Measurements from ENCODE around the gene IGSF3.

IGSF3 gene

DNA sequence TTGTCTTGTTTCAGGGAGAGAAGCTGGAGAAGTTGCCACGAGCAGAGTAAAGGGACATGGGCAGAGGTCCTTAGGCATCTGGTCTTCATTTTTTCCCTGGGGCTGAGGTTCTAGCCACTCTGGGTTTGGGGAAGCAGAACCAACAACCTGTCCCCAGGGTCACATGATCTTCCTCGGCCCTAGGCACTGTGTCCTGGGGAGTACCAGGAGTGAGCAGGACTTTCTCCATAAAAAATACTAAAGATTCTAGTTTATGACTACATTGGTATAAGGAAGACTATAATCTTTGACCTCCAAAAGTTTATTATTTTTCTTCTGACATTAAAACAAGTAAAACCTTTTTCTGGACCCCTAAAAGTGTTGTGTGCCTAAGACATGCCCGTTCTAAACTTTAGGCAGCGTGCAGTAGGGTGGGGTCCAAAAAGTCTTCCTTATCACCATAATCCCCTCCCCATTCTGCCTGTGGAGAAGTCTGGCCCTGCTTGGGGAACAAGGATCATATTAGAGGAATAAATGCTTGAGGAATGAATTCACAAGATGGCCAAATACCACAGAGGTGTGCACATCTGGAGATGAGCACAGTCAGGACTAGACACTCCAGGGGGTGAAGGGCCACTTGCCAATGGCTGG, 19.3 kb upstream of the IGSF3 start:
- in situ Hi-C loops (cut with MboI; ENCODE audit: low sequenced_read_pairs): no loop called here

DNA sequence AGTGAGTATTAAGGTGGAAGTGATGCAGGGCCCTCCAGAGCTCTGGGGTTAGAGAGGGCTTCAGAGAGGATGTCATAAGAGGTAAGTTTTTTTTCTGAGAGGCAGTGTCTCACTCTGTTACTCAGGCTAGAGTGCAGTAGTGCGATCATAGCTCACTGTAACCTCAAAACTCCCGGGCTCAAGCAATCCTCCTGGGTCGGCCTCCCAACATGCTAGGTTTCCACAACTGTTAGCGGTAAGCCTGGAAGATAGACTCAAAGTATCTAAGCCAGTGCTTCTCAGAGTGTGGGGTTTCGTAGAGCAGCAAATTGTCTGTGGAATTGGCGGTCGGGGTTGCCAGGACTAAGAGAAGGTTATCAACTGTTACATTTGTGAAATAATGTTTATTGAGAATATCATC, 18.6 kb upstream of the IGSF3 start:
- in situ Hi-C loops (cut with MboI; ENCODE audit: low sequenced_read_pairs): no loop called here

DNA sequence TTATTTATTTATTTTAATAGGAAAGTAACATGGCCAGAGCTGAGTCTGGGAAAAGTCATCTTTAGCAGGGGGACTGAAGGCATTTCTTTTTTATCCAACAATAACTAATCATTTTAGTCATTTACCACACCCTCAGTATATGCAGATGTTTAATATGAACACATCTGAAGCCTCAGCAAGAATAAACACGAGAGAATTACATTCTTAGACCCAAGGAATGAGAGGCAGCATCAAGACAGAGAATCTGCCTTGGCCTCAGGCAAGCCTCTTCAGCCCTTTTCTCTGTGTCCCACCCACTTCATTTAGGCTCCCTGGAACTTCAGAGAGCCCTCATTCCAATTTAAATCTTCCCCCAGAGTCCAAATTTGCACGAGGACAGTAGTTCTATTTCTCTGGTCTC, 17.0 kb upstream of the IGSF3 start:
- in situ Hi-C loops (cut with MboI; ENCODE audit: low sequenced_read_pairs): no loop called here

DNA sequence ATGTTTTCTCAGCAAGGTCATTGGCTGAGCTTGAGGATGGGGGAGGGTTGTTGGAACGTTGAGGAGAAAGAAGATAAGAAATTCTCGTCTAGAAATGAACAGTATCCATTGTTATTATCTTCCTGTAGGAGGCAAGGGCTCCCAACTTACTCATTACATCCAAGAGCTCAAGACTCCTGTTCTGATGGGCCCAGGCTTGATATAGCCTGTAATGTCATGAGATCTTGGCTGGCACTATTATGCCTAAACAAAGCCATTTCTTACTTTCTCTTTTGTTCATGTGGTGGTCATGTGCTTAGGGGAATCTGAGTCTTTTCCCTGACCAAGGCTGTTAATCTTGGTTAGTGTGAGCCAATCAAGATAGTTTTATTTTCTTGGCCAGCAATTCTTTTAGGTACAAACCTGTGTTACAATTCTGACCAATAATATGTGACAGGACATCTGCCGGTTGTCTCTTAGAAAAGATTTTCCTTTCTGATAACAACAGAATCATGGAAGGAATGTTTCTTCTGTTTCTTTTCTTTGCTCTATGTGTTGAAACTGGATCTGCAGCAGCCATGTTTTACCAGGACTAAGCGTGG, 15.2 kb upstream of the IGSF3 start:
- in situ Hi-C loops (cut with MboI; ENCODE audit: low sequenced_read_pairs): no loop called here

DNA sequence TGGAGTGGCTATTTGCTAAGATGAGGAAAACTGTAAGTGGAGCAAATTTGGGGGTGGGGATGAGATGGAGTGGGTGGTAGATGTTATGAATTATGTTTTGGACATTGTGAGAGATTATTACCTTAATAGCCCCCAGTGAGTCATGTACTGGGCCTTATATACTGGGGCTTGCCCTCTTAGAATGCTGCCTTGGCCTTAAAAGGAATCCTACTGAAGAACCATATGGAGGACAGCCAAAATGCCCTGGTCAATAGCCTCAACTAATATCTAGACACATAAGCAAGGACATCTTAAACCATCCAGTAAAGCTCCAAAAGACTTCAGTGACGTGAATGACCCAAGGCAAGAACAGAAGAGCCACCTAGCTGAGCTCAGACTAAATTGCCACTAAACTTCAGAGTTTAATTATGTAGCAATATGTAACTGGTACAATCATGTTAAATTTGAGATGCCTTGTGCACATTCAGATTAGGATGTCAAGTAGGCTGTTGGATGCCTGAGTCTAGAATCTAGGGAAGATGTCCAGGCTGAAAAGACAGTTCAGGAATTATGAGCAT, 13.9 kb upstream of the IGSF3 start:
- in situ Hi-C loops (cut with MboI; ENCODE audit: low sequenced_read_pairs): no loop called here

DNA sequence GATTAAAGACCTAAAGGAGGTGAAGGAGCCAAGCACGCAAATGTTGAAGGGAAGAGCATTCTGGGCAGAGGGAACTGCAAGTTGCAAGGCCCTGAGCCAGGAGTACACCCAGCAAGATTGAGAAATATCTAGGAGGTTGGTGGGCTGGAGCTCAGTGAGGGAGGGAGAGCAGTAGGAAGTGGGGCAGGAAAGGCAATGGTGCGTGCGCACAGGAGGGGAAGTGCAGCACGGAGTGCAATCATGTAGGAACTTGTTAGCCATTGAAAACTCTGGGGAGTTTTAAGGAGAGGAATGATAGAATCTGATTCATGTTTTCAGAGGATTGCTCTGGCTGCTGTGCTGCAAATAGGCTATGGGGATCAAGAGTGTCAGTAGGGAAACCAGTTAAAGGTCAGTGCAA, 13.2 kb upstream of the IGSF3 start:
- in situ Hi-C loops (cut with MboI; ENCODE audit: low sequenced_read_pairs): no loop called here

DNA sequence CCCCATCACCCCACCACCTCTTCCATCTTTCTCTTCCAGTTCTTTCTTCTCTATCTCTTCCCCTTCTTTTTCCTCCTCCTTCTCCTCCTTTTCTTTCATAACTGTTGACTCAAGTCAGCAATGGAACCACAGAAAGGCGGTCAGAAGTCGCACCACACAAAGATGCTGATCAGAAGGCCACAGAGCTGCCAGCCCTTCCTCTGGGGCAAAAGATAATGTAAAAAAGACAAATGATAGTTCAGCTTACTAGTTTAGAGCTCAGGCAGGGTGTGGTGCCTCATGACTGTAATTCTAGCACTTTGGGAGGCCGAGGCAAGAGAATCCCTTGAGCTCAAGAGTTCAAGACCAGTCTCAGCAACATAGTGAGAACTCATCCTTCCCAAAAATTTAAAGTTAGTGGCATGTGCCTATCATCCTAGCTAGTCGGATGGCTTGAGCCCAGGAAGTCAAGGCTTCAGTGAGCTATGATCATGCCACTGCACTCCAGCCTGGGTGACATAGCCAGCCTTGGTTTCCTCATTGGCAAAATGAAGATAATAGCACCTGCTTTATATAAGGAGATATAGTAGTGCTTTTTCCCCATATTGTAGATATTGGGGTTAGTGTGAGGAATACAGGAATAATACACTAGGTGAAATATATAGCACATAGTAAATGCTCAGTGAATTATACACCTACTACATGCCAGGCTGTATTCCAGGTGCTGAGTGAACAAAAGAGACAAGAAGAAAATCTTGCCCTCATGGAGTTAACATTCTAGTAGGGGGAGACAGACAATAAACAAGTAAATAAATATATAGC, 12.5 kb upstream of the IGSF3 start:
- in situ Hi-C loops (cut with MboI; ENCODE audit: low sequenced_read_pairs): no loop called here

DNA sequence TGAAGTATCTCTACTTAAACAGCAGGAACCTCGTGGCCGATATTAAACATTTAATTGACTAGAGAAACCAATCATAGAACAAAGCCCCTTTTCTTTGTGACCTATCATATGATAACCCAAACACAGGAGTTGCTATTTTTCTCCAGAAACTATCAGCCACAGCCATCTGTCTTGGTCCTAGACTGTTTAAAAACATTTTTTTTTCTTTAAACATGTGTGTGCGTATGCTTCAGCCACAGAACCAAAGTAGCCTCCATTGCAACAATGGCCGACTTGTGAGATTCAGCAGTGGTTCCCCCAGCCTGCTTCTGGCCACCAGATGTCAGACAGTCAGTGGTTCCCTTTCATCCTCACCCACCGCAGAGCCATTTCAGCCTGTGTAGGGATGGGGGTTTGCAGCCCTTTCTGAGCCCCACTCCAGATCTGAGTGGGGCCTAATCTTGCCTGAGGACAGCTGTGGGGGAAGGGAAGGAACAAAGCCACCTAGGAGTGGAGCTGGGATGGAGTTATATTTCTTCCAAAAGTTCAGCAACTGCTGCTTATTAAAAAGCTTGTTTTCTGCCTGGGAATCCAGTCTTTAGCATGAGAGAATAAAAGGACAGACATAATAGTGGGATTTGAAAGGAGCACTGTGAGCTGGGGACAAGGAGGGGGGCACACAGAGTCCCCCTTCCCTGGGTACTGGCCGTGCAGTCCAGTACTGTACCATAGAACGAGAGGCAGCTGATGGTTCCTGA, 11.7 kb upstream of the IGSF3 start:
- in situ Hi-C loops (cut with MboI; ENCODE audit: low sequenced_read_pairs): no loop called here

DNA sequence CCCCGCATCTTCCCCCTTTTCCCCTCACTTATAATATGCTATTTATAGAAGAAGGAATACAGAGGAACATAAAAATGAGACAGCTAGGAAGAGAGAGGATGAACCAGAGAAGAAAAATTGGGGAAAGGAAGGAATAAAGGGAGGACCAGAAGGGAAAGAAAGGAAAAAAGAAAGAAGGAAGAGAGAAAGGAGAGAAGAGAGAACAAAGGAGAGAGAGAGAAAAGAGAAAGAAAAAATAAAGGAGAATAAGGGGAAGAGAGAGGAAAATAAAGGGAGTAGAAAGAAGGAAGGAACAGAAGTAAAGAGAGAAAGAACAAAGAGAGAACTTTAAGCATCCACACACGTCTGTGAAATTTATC, 11.2 kb upstream of the IGSF3 start:
- in situ Hi-C loops (cut with MboI; ENCODE audit: low sequenced_read_pairs): no loop called here

DNA sequence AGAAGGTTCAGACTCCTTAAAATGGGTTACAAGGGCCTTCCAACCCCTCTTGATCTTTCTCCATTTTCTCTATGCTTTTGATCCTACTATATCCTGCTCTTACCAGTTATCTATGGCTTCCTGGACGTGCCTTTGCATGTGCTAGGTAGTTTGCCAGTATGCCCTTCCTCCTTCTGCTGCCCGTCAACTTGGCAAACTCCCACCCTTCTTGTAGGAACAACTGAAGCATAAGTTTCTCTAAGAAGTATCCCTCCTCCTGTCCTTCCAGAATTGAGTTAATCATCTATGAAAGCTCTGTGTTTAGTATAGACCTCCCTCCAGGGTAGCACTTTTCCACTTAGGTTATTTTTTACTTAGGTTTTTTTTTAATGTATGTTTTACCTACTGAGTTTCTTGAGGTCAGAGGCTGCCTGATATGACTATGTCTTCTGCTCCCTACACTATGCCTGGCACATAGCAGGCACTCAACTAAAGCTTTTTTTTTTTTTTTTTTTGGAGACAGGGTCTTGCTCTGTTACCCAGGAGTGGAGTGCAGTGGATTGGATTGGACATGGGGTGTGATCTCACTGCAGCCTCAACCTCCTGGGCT, 10.0 kb upstream of the IGSF3 start:
- in situ Hi-C loops (cut with MboI; ENCODE audit: low sequenced_read_pairs): no loop called here

DNA sequence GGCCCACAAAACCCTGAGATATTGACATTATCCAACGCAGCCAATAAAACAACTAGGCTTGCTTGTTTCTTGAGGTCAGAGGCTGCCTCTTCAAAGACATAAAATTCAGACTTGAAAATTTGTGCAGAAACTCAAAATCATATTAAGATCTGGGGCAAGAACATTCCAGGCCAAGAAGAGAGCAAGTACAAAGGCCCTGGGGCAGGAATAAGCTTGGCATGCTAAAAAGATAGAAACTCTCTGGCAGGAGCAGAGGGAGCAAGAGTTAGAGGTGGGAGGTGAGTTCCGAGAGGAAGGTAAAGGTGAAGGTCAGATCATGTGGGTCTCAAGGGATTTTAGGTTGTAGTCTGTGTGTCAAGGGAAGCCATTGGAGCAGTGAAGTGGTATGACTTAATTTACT, 8.8 kb upstream of the IGSF3 start:
- in situ Hi-C loops (cut with MboI; ENCODE audit: low sequenced_read_pairs): no loop called here

DNA sequence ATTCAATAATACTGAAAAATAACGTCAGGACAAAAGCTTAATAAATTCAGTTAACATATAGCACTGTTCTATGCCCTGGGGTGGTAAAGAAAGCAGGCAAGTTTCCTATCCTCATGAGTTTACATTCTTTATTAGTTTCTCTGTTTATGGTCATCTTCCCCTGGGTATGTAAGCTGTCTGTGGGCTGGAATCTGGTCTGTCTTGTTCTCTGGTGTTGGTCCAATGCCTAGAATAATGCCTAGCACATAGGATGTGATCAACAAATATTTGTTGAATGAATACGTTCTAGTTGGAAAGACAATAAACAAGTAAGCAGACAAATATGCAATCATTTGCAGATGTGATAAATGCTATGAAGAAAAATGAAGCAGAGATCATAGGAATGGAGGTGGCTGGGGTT, 7.2 kb upstream of the IGSF3 start:
- in situ Hi-C loops (cut with MboI; ENCODE audit: low sequenced_read_pairs): no loop called here

DNA sequence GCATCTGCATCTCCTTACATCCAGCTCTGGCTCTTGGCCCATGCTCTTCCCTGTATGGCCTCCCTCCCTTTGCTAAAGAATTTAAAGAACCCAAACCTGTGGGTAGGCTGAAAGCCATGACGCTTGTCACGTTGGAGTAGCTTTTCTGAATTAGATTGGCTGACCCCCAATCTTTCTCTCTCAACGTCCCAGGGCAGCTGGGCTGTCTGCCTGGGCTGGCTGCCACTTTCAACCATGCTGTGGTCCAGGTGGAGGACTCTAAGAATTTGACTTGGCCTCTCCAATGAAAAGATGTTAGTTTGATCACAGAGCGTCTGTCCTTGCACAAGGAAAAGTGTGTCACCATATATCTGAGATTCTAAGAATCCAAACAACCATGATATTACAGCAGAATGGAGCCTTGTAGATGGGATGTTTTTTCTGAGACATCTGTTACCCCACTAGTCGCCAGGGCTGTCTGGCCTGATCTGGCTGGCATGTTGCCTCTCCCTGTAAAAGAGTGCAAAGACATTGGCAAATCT, 6.5 kb upstream of the IGSF3 start:
- in situ Hi-C loops (cut with MboI; ENCODE audit: low sequenced_read_pairs): no loop called here

DNA sequence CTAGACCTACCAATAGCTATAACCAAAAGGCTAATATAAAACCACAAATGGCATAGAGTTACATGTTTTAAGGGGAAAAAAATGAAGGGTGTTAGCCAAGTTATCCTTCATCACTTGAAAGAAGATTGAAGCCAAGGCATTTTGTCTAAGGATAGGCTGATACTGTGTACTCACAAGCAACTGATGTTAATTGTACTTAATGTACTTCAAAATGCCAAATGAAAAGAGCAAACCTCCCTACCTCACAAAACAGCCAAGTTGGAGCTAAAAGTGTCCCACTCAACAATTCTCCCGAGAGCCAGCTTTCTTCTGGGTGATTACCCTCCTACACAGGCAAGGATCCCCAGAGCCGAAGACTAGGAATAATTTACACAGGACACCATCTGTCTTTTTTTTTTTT, 4.4 kb upstream of the IGSF3 start:
- in situ Hi-C loops (cut with MboI; ENCODE audit: low sequenced_read_pairs): no loop called here

DNA sequence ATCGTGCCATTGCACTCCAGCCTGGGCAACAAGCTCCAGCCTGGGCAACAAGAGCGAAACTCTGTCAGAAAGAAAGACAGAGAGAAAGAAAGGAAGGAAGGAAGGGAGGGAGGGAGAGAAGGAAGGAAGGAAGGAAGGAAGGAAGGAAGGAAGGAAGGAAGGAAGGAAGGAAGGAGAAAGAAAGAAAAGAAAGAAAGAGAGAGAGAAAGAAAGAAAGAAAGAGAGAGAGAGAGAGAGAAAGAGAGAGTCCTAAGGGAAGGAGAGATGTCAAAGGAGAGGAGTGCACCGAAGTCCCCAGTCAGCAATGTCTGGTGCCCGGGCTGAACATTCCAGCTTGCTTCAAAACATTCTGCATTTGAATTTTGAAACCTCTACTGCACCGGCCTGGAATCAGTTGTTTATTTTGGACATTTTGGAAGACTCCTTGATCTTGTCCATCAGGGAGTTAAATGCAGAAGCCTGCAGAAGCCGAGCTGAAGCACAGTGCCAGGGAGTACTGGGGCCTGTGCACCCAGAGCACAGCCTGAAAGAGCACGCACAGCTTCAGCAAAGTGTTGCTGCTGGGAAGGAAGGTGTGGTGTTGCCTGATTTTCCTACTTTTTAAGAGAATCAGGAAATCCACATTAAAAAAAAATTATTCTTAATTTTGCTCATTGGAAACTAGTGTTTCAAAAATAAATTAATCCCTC, 3.7 kb upstream of the IGSF3 start:
- in situ Hi-C loops (cut with MboI; ENCODE audit: low sequenced_read_pairs): no loop called here

DNA sequence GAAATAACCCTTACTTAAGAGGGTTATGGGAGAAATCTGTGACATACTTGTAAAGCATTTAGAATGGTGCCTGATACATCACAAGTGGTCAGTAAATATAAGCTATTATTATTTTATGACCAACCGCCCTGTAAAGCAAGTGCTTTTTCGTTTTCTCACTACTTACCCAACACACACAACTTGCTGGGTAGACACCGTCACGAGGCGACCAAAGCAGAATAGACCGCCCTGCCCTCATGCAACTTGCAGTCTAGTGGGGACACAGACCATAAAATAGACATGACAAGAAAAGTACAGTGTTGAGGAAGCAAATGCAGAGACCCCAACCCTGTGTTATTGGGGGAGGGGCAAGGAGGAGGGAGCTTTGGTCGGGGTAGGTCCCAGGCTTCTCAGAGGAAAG, 744 bp upstream of the IGSF3 start:
- in situ Hi-C loops (cut with MboI; ENCODE audit: low sequenced_read_pairs): no loop called here

DNA sequence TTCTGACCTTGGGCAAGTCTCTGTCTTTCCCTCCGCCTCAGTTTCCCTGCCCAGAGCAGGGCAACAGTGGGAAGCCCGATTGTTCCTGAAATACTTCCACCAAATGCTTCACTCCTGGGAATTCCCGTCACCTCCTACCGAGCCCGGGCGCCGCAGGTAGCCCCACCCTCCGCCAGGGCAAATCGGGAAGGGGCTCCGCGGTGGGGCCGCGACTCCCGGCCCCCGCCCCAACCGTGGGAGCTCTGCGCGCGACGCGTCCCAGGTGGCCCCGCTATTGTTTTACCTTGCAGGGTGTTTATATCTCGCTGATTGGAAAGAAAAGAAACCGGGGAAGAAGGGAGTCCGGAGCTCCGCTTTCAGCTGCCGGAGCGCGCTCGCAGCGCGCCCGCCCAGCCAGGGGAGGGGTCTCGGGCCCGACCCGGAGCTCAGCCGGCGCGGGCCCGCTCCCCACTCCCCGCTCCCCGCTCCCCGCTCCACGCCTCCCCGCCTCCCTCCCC, 407 bp downstream of the IGSF3 start:
- in situ Hi-C loops (cut with MboI; ENCODE audit: low sequenced_read_pairs): no loop called here

DNA sequence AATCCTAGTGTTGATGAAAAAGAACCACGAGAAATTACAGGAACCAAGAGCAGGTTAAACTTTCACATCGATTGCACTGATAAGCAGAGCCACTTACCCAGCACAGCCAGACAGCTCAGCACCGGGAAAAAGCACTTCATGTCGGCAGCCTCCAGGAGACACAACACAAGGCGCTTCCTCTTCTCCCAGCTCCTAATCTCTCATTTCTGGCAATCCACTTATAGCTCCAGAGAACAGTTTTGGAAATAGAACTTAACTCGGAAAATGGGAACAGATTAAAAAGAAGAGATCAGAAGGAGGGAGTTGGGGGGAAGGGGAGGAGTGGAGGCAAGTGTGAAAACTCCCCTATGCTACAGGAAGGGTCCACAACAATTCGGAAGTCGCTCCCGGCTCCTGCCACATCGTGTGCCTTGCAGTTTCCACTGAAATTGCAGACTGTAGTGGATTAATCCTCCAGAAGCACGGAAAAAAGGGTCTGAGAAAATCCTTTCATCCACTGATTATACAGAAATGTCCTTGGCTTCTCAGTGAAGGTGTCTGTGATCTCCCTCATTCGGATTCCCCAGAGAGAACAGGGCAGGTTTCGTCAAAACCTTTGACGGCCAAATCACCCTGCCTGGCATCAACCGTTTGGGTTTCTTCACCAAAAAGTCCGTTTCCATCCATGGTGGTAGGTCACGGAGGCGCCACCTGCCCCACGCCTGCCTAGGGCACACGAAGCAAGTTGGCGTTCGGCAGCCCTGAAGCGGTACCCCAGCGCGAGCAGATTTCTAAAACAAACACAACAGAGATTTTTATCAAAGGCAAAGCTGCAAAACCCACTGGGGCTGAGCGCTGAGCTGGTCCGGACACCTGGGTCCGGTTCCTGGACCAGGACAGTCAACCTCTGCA, 1.1 kb downstream of the IGSF3 start:
- in situ Hi-C loops (cut with MboI; ENCODE audit: low sequenced_read_pairs): no loop called here

DNA sequence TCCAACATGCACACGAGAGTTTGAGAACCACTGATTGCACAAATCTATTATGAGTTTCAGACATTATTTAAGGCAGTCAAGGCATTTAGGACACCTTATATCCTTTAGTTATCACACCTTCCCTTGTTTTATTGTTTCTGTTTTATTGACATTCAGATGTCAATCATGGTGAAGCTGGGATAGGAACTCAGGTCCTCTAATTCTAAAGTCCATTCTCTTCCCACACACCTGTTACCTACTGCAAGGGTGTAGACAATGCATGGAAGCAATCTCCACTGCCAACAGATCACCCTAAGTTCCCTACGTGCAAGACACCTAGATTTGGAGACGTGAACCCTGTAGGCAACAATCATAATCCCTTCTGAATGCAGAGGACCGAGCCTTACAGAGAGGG, 2.6 kb downstream of the IGSF3 start:
- in situ Hi-C loops (cut with MboI; ENCODE audit: low sequenced_read_pairs): no loop called here
